ENCODE data around the gene ZNF280D.

GRCh38 chr15:56698270-56698669 lies 35.0 kb downstream of the ZNF280D start:
- TF ChIP-seq, protein P1, sequence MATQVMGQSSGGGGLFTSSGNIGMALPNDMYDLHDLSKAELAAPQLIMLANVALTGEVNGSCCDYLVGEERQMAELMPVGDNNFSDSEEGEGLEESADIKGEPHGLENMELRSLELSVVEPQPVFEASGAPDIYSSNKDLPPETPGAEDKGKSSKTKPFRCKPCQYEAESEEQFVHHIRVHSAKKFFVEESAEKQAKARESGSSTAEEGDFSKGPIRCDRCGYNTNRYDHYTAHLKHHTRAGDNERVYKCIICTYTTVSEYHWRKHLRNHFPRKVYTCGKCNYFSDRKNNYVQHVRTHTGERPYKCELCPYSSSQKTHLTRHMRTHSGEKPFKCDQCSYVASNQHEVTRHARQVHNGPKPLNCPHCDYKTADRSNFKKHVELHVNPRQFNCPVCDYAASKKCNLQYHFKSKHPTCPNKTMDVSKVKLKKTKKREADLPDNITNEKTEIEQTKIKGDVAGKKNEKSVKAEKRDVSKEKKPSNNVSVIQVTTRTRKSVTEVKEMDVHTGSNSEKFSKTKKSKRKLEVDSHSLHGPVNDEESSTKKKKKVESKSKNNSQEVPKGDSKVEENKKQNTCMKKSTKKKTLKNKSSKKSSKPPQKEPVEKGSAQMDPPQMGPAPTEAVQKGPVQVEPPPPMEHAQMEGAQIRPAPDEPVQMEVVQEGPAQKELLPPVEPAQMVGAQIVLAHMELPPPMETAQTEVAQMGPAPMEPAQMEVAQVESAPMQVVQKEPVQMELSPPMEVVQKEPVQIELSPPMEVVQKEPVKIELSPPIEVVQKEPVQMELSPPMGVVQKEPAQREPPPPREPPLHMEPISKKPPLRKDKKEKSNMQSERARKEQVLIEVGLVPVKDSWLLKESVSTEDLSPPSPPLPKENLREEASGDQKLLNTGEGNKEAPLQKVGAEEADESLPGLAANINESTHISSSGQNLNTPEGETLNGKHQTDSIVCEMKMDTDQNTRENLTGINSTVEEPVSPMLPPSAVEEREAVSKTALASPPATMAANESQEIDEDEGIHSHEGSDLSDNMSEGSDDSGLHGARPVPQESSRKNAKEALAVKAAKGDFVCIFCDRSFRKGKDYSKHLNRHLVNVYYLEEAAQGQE (IDR thresholded peaks at IDR 0.05; ENCODE audit: insufficient read depth in 1 of 2, low read depth in 2 of 2, low read length in 2 of 2) = no peak
- no peak for TF ChIP-seq POLR2AphosphoS5 (IDR thresholded peaks at IDR 0.05; ENCODE audit: low read depth, low read length)
